Activated CD8-positive, alpha-beta T cell treated with anti-CD3 and anti-CD28 coated beads for 36 hours (primary cell): ENCODE results near the gene TMEM151A. TPM values are rescaled to one million over a fixed set of nuclear protein-coding genes. Genes with fewer than 3 reads are reported as not detected.

Experiments
- ATAC-seq: fragments of 200-7000 bp; cut with Tn5 transposase; one replicate; pipeline ENCODE4 v1.10.0; 2021; ENCODE audit warnings: mild to moderate bottlenecking, moderate library complexity
- CTCF ChIA-PET: fragments of 350-600 bp; sonication (Branson Sonifier 250); formaldehyde crosslinking; loops from one replicate; lab custom pipeline; 2021; ENCODE audit warnings: antibody characterized with exemption; lab: Charles Lee
- POLR2A ChIA-PET: fragments of 350-600 bp; sonication (Branson Sonifier 250); formaldehyde crosslinking; loops from one replicate; lab custom pipeline; 2021; ENCODE audit warnings: antibody characterized with exemption; lab: Charles Lee
- DNase-seq: peaks from one replicate; pipeline ENCODE4 v3.0.0-alpha.2; 2020
- H3K27ac Mint-ChIP-seq: one replicate; pipeline ENCODE4 v1.8.0; 2021; ENCODE audit warnings: mild to moderate bottlenecking, mixed read lengths
- H3K27me3 Mint-ChIP-seq: one replicate; pipeline ENCODE4 v1.8.0; 2021; ENCODE audit warnings: mixed read lengths
- H3K36me3 Mint-ChIP-seq: one replicate; pipeline ENCODE4 v1.8.0; 2021; ENCODE audit warnings: low read depth, mixed read lengths
- H3K4me1 Mint-ChIP-seq: one replicate; pipeline ENCODE4 v1.8.0; 2021; ENCODE audit warnings: low read depth, mixed read lengths
- H3K4me3 Mint-ChIP-seq: one replicate; pipeline ENCODE4 v1.8.0; 2021; ENCODE audit warnings: mild to moderate bottlenecking, moderate library complexity, mixed read lengths
- H3K9me3 Mint-ChIP-seq: one replicate; pipeline ENCODE4 v1.8.0; 2021; ENCODE audit warnings: mixed read lengths
- intact Hi-C: fragments of 100-400 bp; cut with micrococcal nuclease; formaldehyde crosslinking; loops from one replicate; pipeline ENCODE4 v1.10.0; 2022
- total RNA-seq, 2 experiments: library from RNA; stranded (reverse); gene quantifications; one replicate each; pipeline ENCODE4 v1.2.3, GENCODE V29; 2021
- TF ChIP-seq, protein P1 (sequence below): fragments of 200-600 bp; IDR thresholded peaks from one replicate; pipeline ENCODE4 v1.8.0; 2022; ENCODE audit warnings: antibody characterized with exemption, mild to moderate bottlenecking

The TMEM151A gene
- total RNA-seq, 2 experiments from 2014 or later, result not detected

- Mint-ChIP-seq H3K4me1 (peaks cover 62% of the 10 kb centered on the region), H3K27ac (no peak overlapping the region)
Measured at GRCh38 chr11:66321606-66322005, 29.9 kb downstream of the TMEM151A start.

DNA sequence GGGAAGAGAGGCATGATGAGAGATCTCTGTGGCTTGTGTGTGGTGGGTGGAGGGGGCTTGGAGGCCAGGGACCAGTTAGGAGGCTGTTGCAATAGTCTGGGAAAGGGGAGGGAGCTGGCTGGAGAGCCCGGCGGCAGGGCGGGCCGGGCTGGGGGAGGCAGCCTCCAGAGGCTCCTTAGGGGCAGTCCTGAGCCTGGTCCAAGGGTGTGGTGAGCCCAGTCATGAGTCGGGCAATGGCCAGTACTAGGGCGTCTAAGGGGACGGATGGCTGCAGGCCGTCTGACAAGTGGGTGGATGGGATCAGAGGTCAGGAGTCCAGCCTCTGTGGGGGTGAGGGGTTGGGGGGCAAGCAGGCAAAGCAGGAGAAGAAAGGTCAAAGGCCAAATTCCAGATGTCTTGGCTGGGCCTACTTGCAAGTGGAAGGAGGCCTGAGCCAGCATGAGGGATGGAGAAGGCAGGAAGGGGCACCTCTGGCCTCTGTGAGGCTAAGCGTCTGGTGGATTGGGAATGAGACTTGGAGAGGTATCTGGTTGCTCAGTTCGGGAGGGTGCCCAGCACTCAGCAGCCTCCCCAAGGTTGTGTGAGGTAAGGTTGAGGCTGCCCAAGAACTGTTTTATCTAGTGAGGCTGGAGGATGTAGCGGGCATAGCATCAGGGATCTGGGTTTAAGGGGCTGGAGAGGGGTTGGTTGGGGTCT, 31.2 kb downstream of the TMEM151A start:
- Mint-ChIP-seq H3K27me3 (no peaks in the 10 kb centered on the region), H3K9me3 (peaks cover 6% of the 10 kb centered on the region), H3K36me3 (peaks cover 5% of the 10 kb centered on the region), H3K27ac (peak overlapping the region; percentile 76), H3K4me1 (peaks cover 67% of the 10 kb centered on the region), H3K4me3 (no peak overlapping the region)
- POLR2A ChIA-PET, result interaction anchor here (0.6 to 1.8 kb wide), 3 partner anchors 11 to 75 kb away, joined by 3 to 11 read pairs (median 3); no protein-coding TSS in a partner anchor
- TF ChIP-seq, protein P1, sequence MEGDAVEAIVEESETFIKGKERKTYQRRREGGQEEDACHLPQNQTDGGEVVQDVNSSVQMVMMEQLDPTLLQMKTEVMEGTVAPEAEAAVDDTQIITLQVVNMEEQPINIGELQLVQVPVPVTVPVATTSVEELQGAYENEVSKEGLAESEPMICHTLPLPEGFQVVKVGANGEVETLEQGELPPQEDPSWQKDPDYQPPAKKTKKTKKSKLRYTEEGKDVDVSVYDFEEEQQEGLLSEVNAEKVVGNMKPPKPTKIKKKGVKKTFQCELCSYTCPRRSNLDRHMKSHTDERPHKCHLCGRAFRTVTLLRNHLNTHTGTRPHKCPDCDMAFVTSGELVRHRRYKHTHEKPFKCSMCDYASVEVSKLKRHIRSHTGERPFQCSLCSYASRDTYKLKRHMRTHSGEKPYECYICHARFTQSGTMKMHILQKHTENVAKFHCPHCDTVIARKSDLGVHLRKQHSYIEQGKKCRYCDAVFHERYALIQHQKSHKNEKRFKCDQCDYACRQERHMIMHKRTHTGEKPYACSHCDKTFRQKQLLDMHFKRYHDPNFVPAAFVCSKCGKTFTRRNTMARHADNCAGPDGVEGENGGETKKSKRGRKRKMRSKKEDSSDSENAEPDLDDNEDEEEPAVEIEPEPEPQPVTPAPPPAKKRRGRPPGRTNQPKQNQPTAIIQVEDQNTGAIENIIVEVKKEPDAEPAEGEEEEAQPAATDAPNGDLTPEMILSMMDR, result no peak
- DNase-seq, result no peak
- no peak for ATAC-seq
- intact Hi-C loops, result no loop called here
- CTCF ChIA-PET, result interaction anchor here (1.5 to 1.9 kb wide), 5 partner anchors 10 to 66 kb away, joined by 3 to 39 read pairs (median 5); partner anchors contain the start of gene RIN1

More at GRCh38 chr11:66321606-66322005, 29.9 kb downstream of the TMEM151A start:
- no peak overlapping the region for H3K4me3 Mint-ChIP-seq
- H3K9me3 Mint-ChIP-seq, result peaks cover 6% of the 10 kb centered on the region
- CTCF ChIA-PET, result interaction anchor here (1.5 to 1.9 kb wide), 5 partner anchors 9 to 67 kb away, joined by 3 to 39 read pairs (median 5); partner anchors contain the start of gene RIN1
- no peaks in the 10 kb centered on the region for H3K27me3 Mint-ChIP-seq
- peaks cover 5% of the 10 kb centered on the region for H3K36me3 Mint-ChIP-seq
- TF ChIP-seq, protein P1, result no peak
- intact Hi-C loops, result no loop called here
- POLR2A ChIA-PET, result interaction anchor here (1.0 to 1.8 kb wide), 2 partner anchors 9 to 51 kb away, joined by 3 to 11 read pairs; no protein-coding TSS in a partner anchor
- no peak for DNase-seq
- no peak for ATAC-seq

GRCh38 chr11:66323684-66324083, 32.0 kb downstream of the TMEM151A start:
- POLR2A ChIA-PET, result interaction anchor here (1.0 to 1.6 kb wide), 2 partner anchors 10 to 43 kb away, joined by 4 to 5 read pairs; no protein-coding TSS in a partner anchor
- Mint-ChIP-seq H3K9me3 (peaks cover 6% of the 10 kb centered on the region), H3K27me3 (no peaks in the 10 kb centered on the region), H3K27ac (no peak overlapping the region), H3K36me3 (peaks cover 5% of the 10 kb centered on the region), H3K4me1 (peaks cover 67% of the 10 kb centered on the region), H3K4me3 (no peak overlapping the region)
- DNase-seq (no peak), ATAC-seq (no peak)
- TF ChIP-seq, protein P1, result no peak
- CTCF ChIA-PET, result interaction anchor here (3.7 kb wide), 1 partner anchor 12 kb away, joined by 39 read pairs; no protein-coding TSS in a partner anchor
- intact Hi-C loops, result no loop called here

DNA sequence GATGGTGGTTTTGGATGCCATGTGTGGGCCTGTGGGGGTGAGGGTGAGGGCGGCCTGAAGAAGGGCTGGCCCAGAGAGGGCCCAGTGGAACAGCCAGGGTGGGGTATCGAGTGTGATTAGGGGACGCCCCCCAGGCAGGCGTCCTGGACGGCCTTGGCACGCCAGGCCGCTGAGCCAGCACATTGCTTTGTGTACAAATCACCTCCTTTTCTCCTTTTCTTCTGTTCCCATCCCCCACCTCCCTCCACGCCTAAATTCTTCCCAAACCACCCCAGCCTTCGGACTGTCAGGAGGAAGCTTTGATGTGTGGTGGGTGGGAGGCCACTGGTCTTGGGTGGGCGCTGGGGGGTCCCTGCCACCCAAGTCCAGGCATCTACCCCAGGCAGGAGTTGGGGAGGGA, 33.0 kb downstream of the TMEM151A start:
- CTCF ChIA-PET, result interaction anchor here (3.7 kb wide), 1 partner anchor 13 kb away, joined by 39 read pairs; no protein-coding TSS in a partner anchor
- DNase-seq, result no peak
- POLR2A ChIA-PET, result interaction anchor here (1.0 to 1.6 kb wide), 2 partner anchors 11 to 44 kb away, joined by 4 to 5 read pairs; no protein-coding TSS in a partner anchor
- Mint-ChIP-seq H3K4me1 (peaks cover 62% of the 10 kb centered on the region), H3K27me3 (no peaks in the 10 kb centered on the region), H3K27ac (peak overlapping the region; percentile 30), H3K36me3 (peaks cover 5% of the 10 kb centered on the region), H3K4me3 (no peak overlapping the region), H3K9me3 (peaks cover 6% of the 10 kb centered on the region)
- TF ChIP-seq, protein P1, result no peak
- intact Hi-C loops, result no loop called here
- ATAC-seq, result no peak
